ENCODE measurements around the gene HABP2.

DNA sequence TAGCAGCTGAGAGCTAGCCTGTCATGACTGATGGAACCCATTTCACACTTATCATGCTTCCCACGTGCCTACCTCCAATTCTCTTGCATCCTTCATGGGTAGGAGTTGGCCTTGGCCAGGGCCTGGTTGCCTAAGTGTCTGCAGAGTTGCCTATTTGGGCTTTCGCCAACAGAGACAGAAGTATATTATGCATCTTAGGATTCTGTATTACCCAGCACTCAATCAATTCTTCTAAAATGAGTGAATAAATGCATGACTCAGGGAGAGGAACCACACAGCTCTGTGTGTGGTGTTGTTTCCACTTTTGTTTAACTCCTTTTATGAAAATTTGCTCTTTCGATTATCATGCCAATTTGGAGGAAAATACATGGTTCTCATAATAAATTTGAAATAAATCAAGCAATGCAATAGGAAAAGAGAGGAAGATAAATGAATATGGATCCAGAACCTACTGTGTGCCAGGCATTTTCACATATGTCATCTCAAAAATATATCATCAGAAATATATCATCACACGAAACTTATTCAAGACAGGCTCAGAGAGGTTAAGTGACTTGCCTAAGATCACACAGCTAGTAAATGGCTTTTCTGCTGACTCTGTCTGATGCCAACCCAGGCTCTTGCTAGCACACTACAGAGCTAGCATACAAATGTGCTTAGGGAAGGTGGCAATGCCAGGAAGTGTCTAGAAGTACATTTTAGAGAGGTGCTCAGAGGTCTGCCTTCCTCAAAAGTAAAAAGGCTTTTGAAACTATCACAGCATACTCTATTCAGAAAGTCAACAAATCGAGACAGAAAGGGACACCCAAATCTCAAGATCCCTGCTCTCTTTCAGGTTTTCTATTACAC is 9.5 kb upstream of the HABP2 start:
- TF ChIP-seq, protein P1, sequence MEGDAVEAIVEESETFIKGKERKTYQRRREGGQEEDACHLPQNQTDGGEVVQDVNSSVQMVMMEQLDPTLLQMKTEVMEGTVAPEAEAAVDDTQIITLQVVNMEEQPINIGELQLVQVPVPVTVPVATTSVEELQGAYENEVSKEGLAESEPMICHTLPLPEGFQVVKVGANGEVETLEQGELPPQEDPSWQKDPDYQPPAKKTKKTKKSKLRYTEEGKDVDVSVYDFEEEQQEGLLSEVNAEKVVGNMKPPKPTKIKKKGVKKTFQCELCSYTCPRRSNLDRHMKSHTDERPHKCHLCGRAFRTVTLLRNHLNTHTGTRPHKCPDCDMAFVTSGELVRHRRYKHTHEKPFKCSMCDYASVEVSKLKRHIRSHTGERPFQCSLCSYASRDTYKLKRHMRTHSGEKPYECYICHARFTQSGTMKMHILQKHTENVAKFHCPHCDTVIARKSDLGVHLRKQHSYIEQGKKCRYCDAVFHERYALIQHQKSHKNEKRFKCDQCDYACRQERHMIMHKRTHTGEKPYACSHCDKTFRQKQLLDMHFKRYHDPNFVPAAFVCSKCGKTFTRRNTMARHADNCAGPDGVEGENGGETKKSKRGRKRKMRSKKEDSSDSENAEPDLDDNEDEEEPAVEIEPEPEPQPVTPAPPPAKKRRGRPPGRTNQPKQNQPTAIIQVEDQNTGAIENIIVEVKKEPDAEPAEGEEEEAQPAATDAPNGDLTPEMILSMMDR (IDR thresholded peaks at IDR 0.05), result no peak
- TF ChIP-seq POLR2A (IDR thresholded peaks at IDR 0.05), result no peak
